Stimulated activated CD4-positive, alpha-beta T cell treated with anti-CD3 and anti-CD28 coated beads, Interleukin-1b, Interleukin-23, amount 100 ng/mL, for 1 hour (primary cell): Measurements from ENCODE around the gene BCL6.
"Not testable (repeated sequence)": the region's sequence is repeated elsewhere in the genome, so short reads cannot be mapped to it uniquely, and the experiment has no call there.

Experiments
- DNase-seq, 2 donors: peaks; one replicate each; pipeline ENCODE4 v3.0.0-alpha.2; 2020; ENCODE audit warnings: low read depth in 2 of 2

The BCL6 gene

GRCh38 chr3:187714404-187714979 lies 30.8 kb downstream of the BCL6 start:
- DNase-seq, result peak; percentile 18 to 41

GRCh38 chr3:187713504-187713903 lies 31.8 kb downstream of the BCL6 start:
- DNase-seq, result no peak

GRCh38 chr3:187709155-187709554 lies 36.1 kb downstream of the BCL6 start:
- no peak for DNase-seq

- no peak for DNase-seq
Observed at GRCh38 chr3:187708696-187709095, 36.6 kb downstream of the BCL6 start.

GRCh38 chr3:187706971-187707370 lies 38.3 kb downstream of the BCL6 start:
- no peak for DNase-seq

- no peak for DNase-seq
Observed at GRCh38 chr3:187705164-187705563, 40.1 kb downstream of the BCL6 start.

- DNase-seq, result no peak
Observed at GRCh38 chr3:187702507-187703033, 42.7 kb downstream of the BCL6 start, which contains the start of gene RTP2. TSS of gene RTP2 (minus strand) at chr3:187702557. CDS start at chr3:187702128, 429 bp downstream.

GRCh38 chr3:187700249-187700648 lies 45.0 kb downstream of the BCL6 start:
- no peak for DNase-seq

- no peak for DNase-seq
Observed at GRCh38 chr3:187698499-187699399, 46.5 kb downstream of the BCL6 start.

- no peak for DNase-seq
Observed at GRCh38 chr3:187696021-187696420, 49.2 kb downstream of the BCL6 start.

GRCh38 chr3:187695449-187695848 lies 49.8 kb downstream of the BCL6 start:
- no peak for DNase-seq

GRCh38 chr3:187694801-187695200 lies 50.5 kb downstream of the BCL6 start:
- DNase-seq, result no peak

GRCh38 chr3:187693431-187693830 lies 51.8 kb downstream of the BCL6 start:
- DNase-seq, result no peak

- no peak for DNase-seq
Observed at GRCh38 chr3:187689984-187690383, 55.3 kb downstream of the BCL6 start.

GRCh38 chr3:187686621-187687273 lies 58.5 kb downstream of the BCL6 start:
- no peak for DNase-seq

GRCh38 chr3:187685948-187686347 lies 59.3 kb downstream of the BCL6 start:
- no peak for DNase-seq

GRCh38 chr3:187684880-187685279 lies 60.4 kb downstream of the BCL6 start:
- no peak for DNase-seq

GRCh38 chr3:187684444-187684843 lies 60.8 kb downstream of the BCL6 start:
- no peak for DNase-seq

GRCh38 chr3:187681756-187682155 lies 63.5 kb downstream of the BCL6 start:
- DNase-seq, result not testable (repeated sequence)

GRCh38 chr3:187679638-187680396 lies 65.5 kb downstream of the BCL6 start:
- peak; percentile 7 to 52 for DNase-seq

- no peak for DNase-seq
Observed at GRCh38 chr3:187678726-187679268, 66.5 kb downstream of the BCL6 start.
